ENCODE measurements around the gene RBMY1F.
"Not testable (repeated sequence)": the region's sequence is repeated elsewhere in the genome, so short reads cannot be mapped to it uniquely, and the experiment has no call there.

RBMY1F gene

DNA sequence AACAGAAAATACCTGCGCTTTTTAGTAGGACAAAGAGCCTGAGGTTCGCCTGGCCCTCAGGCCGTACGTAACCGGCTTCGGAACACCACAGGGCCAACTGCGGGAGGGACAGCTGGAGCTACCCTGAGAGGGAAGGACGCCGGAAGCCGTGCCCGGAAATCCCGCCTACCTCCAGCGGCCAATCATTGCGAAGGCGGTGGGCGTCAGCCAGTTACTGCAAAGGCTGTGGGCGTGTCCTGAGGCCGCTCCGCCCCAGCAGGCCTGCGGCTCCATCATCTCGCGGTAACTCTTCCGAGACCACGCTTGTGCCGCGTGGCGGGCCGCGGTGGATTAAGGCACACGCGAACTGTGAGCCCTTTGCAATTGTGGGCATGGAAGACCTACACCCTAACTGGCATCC is at the start of gene RBMY1F:
RBMY1F (minus strand) TSS at position 101 of the 400 bp plus-strand sequence. CDS start 1,954 bp downstream, outside the sequence.
- TF ChIP-seq GATA2, GATA3 (IDR thresholded peaks at IDR 0.05; ENCODE audit: low read depth, low read length): not testable (repeated sequence)
